ENCODE results near the gene TMEM9B.

The TMEM9B gene

GRCh38 chr11:8928205-8928604, 36.0 kb downstream of the TMEM9B start:
- DNase-seq: no peak

DNA sequence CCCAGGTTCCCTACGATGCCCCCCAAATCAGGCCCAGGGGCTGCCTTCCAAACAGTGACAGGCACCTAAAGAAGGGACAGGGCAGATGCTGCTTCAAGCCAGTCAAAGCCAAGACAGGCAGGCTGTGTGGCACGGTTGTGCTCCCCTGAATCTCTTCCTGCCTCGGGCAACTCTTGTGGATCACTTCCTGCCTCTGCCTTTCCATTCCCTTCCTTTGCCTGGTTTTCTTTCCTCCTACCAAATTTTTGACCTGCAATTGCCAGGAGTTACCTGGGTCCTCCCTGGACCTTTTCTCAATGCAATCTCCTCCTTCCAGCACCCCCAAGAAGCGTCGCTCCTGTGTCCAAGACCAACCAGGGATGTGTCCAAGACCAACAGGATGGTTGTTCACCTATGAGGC, 37.0 kb downstream of the TMEM9B start:
- no peak for DNase-seq

DNA sequence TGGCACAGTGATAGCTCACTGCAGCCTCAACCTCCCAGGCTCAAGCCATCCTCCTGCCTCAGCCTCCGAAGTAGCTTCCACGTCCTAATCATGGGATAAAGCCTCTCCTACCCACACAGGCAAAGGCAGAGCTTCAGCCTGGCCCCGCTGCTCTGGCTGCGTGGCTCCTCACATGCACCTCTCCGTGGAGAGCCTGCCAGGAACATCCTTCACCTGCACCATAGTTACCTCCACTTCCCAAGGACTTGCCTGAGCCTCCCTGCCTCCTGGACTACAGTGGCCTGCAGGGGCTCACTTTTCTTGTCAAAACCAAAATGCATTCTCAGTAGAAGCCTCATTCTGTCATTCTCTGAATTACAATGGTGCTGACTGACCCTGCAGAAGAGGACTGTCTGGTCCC, 38.0 kb downstream of the TMEM9B start:
- DNase-seq: no peak

- DNase-seq: no peak
Measured at GRCh38 chr11:8925711-8926110, 38.5 kb downstream of the TMEM9B start.

DNA sequence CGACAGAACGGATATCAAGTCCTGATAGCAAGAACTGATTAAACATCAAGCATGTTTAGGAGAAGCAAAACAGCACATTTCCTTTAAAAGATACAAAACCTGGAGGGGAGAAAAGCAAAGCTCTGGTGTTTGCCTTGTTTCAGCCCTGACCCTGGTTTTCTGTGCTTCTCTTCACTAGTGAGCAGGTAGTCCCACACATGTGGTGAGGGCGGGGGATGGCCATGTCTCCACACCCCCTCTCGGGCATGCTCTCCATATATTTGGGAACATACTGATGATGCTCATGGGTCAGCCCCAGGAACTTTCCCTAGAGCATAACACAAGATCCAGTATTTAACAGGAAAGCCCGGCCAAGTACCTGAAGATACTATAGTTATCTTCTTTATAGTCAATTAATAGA, 41.6 kb downstream of the TMEM9B start:
- no peak for DNase-seq

DNA sequence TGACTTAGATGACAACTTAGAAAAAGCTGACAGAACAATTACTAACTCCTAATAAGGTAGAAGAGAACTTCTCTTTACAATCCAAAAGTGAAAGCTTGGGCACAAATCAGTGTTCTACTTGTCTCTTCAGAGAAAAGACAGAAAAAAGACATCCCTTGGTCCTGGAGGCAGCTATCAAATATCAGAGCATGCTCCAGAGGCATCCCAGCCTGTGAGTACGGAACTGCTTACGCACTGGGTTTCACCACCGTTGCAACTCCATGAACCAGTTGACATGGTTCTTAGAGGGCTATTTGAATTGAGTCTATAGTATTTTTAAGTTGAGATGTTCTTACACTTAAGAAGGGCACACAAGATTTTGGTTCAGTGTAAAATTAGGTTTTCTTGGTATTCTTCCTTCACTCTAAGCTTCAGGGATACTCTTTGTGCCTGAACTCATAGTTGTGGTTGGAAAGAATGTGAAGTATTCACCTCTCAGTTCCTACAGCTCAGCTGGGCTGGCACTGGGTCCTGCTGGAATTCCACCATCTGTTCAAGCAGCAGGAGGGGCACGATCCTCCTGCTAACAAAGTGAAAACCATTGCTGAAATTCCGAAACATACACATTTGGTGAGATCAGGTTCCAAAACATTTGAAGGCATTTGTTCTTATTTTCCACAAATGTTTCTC, 47.0 kb downstream of the TMEM9B start:
- no peak for DNase-seq

DNA sequence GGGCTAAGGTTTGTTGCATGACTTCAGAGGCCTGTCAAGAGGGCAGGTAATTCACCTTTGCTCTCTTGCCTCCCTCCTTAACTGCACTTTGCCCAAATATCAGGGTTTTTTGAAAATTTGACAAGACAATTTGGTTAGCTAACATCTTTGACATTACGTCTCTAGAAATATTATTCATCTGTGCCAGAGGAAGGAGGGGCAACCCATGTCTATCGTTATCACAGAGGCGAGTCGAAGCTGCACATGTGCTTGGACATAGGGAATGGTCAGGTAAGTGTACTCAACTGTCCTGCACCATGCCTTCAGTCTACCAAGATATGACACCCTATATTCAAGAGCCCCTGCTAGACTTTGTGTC, 49.6 kb downstream of the TMEM9B start:
- DNase-seq: no peak

GRCh38 chr11:8913961-8914660, 50.1 kb downstream of the TMEM9B start:
- peak; percentile 37 for DNase-seq

DNA sequence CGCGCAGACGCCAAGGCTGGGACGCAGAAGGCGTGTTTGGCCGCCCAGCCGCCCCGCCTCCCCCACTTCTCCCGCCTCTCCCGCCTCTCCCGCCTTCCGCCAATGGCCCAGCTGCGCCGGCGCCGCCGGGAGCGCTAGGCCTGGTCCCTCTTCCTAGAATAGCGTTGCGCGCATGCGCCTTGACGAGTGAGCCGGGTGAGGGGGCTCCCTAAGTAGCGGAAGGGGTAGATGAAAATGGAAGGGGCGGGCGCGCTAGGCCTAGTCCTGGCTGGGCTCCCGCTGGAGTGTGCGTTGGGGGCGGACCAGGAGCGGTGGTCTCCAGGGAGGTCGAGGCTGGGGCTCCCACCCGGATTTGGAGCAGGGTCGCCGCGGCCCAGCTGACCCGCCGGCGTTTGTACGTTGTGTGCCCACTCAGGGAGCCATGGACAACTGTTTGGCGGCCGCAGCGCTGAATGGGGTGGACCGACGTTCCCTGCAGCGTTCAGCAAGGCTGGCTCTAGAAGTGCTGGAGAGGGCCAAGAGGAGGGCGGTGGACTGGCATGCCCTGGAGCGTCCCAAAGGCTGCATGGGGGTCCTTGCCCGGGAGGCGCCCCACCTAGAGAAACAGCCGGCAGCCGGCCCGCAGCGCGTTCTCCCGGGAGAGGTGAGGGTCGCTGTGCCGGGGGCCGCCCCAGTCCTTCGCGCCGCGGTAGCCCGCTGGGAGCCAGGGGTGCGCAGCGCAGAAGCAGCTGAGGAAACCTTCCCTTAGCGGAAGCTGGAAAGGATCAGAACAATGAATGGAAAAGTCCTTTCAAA, 53.0 kb downstream of the TMEM9B start, which contains the start of gene AKIP1:
Gene AKIP1, plus strand, starts transcription at position 161 of the 795 bp plus-strand sequence. Its CDS starts 261 bp downstream, at position 422.
- DNase-seq: peak; percentile 96

DNA sequence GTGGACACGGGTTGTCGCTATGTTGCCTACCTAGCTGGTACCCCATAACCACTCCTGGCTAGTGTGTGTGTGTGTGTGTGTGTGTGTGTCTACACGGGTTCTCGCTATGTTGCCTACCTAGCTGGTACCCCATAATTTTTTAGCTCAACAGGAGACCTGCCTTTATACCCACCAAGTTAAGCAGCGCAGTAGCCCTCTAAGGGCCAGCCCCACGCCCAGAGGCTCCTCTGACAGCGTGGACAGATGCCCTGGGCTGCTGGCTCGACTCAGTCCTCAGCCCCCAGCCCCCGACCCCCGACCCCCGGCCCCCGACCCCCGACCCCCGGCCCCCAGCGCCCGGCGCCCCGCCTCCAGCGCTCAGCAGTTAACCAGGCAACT, 53.6 kb downstream of the TMEM9B start:
- no peak for DNase-seq

DNA sequence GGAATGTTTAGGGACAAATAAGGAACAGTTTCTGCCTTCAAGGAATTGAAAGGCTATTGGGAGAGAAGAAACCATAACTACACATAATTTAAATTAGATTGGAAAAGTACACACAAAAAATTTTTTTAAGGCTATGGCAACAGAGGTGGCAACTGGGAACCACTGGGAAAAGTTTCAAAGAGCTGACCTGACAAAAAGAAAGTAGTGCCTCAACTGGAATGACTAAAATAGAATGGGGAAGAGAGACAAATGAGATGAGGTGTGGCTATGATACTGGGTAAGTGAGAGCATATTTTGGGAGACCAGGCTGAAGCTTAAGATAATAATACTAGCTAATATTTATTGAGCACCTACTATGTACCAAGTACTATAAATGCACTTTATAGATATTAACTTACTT, 56.1 kb downstream of the TMEM9B start:
- no peak for DNase-seq

- no peak for DNase-seq
Measured at GRCh38 chr11:8907116-8907515, 57.1 kb downstream of the TMEM9B start.

DNA sequence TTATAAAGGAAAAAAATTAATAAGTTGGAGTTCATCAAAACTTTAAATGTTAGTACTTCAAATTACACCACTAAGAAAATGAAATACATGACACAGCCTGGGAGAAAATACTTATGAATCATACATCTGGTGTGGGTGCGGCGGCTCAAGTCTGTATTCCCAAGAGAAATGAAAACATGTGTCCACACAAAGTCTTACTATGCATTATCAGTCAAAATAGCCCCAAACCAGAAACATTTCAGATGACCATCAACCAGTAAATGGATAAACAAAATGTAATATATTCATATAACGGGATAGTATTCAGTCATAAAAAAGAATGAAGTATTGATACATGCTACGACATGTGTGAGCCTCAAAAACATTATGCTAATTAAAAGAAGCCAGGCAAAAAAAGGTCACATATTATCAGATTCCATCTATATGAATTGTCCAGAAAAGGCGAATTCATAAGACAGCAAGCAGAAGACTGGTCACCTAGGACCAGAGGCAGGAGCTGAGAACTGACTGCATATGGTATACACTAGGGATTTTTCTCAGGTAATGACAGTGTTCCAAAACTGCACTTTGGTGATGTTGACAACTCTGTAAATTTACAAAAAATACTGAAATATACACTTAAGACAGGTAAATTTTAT, 58.6 kb downstream of the TMEM9B start:
- no peak for DNase-seq

GRCh38 chr11:8899119-8899753, 65.0 kb downstream of the TMEM9B start:
- no peak for DNase-seq
